Measurements from ENCODE around the gene OSM. TPM values are rescaled to one million over a fixed set of nuclear protein-coding genes. Genes with fewer than 3 reads are reported as not detected.

The OSM gene
- 100 to 1,000 TPM; 122 to 141 TPM for total RNA-seq

DNA sequence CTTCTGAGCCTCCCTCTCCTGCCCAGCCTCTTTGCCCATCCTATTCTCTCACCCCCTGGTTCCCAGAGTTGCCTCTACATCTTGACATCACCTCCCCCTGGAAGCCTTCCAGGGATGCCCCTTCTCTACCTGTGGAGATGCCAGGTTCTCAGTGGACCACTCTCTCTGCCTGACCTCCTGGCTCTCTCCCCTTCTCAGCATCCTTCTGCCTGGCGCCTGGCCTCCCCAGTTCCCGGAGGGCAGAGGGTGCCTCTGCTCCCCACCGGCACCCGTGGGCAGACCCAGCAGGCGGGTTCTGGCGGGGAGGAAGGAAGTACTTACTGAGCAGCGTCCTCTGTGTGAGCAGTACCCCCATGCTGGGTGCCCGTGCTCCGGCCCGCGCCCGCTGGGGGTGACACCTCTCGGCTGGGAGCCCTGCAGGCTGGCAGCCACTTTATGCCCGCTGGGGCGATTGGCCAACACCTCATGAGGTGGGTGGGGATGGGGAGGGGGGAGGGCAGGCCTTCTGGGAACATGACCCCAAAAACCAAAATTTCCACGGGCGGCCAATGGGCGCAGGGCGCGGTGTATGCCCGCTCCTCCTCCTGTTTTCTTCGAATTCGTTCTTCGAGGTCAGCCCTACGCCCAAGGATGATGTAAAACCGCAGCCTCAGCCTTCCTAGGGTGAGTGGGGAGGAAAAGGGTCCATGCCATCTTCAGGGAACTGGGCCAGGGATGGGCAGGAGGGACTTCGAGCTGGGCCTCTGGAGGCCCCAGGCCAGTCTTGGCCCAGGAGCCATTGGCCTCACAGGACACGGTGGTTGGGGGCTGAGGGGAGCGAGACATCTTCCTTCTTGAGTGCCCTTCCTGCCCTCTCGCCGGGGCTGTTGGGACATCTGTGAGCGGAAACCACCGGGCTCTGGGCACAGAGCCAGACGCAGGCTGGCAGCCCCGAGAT is at the start of gene OSM:
Gene OSM (minus strand): TSS at position 407 of the 937 bp plus-strand sequence. CDS start 52 bp downstream, at position 355.
- Mint-ChIP-seq H3K36me3 (peaks cover 67% of the 10 kb centered on the region), H3K4me1 (peaks cover 62% of the 10 kb centered on the region), H3K27me3 (no peaks in the 10 kb centered on the region), H3K27ac (peak within 1 kb of the TSS; percentile 97), H3K4me3 (peak within 1 kb of the TSS; percentile 98), H3K9me3 (ENCODE audit: low read depth) (no peaks in the 10 kb centered on the region)
- DNase-seq, result peak; percentile 92
- CTCF ChIA-PET, result interaction anchor here (0.9 to 2.4 kb wide), 13 partner anchors 9 to 158 kb away, joined by 3 to 9 read pairs (median 7); partner anchors contain the start of gene RNF215
- ATAC-seq, result peak; percentile 46

DNA sequence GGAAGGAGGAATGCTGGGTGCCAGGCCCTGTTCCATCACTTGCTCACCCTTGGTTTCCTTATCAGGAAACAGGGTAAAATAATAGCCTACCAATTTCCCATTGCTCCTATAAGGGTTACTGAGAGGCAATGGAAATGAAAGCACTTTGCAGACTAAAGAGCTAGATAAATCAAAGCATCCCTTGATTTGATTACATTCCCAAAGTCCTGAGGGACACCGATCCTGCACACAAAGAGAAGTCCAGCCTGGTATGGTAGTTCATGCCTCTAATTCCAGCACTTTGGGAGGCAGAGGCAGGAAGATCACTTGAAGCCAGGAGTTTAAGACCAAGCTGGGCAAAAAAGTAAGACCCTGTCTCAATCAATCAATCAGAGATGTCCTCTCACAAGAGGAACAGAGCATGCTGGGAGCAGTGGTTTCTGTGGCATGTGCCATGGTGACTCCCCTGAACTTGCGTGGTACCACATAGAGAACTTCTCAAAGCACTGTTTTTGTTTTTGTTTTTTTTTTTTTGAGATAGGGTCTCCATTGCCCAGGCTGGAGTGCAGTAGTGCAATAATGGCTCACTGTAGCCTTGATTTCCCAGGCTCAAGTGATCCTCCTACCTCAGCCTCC is 49.4 kb upstream of the OSM start:
- Mint-ChIP-seq H3K9me3 (ENCODE audit: low read depth) (no peaks in the 10 kb centered on the region), H3K27ac (no peak overlapping the region), H3K27me3 (no peaks in the 10 kb centered on the region), H3K36me3 (peaks cover 24% of the 10 kb centered on the region), H3K4me3 (no peak overlapping the region), H3K4me1 (peaks cover 74% of the 10 kb centered on the region)
- CTCF ChIA-PET, result interaction anchor here (1.2 to 2.4 kb wide), 3 partner anchors 27 to 71 kb away, joined by 4 to 15 read pairs (median 6); partner anchors contain the start of genes CASTOR1 and RNF215
- no peak for ATAC-seq
- peak; percentile 51 for DNase-seq

DNA sequence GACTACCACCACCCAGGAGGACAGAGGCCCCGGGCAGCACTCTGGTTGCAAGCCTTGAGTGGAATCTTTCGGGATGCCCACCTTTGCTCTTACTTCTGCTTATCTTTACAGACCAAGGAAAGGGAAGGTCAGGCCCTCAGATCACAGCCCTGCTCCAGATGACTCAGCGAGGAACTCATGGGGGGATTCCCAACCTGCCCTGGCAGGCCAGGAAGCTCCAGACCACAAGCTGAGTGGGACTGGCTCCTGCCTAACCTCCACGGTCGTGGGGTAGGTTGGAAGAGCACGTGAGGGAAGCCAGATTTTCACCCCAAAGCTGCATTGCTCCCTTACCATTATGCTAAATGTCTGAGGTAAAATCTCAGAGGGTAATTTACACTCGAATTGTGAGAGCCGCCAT is 48.3 kb upstream of the OSM start:
- DNase-seq (peak; percentile 62), ATAC-seq (peak; percentile 54)
- H3K4me3 Mint-ChIP-seq, result no peak overlapping the region
- no peaks in the 10 kb centered on the region for H3K27me3 Mint-ChIP-seq
- H3K9me3 Mint-ChIP-seq (ENCODE audit: low read depth), result no peaks in the 10 kb centered on the region
- CTCF ChIA-PET, result interaction anchor here (1.0 to 4.0 kb wide), 6 partner anchors 9 to 27 kb away, joined by 3 to 37 read pairs (median 10); partner anchors contain the start of genes CASTOR1 and TBC1D10A
- peak overlapping the region; percentile 59 for H3K27ac Mint-ChIP-seq
- peaks cover 83% of the 10 kb centered on the region for H3K4me1 Mint-ChIP-seq
- peaks cover 20% of the 10 kb centered on the region for H3K36me3 Mint-ChIP-seq

DNA sequence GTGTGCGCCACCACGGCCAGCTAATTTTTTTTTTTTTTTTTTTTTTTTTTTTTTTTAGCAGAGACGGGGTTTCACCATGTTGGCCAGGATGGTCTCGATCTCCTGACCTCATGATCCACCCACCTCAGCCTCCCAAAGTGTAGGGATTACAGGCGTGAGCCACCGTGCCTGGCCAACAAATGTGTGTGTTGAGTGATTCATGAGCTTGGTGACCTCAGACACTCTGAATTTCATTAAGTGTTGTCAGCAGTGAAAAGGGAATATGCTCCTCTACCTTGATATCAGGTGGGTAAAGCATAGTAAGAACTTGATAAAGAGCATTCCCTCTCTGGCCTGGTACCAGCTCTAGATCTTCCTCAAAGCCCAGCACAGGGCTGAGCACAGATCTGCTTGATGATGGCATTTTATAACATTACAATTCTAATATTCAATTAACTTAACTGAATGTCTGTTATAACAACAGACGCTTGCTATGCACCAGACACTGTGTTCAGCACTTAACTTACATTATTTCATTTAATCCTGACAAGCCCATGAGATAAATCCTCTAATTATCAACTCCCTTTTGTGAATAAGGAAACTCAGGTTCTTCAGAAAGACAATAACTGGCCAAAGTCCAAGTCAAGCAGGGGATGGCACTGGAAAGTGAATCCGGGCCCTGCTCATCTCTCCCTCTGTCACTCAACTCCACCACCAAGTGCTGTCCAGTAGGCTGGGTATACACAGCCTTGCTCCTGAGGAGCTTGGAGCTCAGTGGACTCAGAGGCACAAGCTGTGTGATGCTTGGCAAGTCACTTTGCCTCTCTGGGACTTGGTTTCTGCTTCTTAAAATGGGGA is 47.1 kb upstream of the OSM start:
- H3K27ac Mint-ChIP-seq, result peak overlapping the region; percentile 55
- no peak for ATAC-seq
- H3K4me3 Mint-ChIP-seq, result no peak overlapping the region
- peaks cover 13% of the 10 kb centered on the region for H3K36me3 Mint-ChIP-seq
- no peaks in the 10 kb centered on the region for H3K27me3 Mint-ChIP-seq
- DNase-seq, result no peak
- CTCF ChIA-PET, result interaction anchor here (0.7 to 4.0 kb wide), 11 partner anchors 8 to 112 kb away, joined by 3 to 37 read pairs (median 4); partner anchors contain the start of genes MTFP1 and TBC1D10A
- H3K4me1 Mint-ChIP-seq, result peaks cover 86% of the 10 kb centered on the region
- no peaks in the 10 kb centered on the region for H3K9me3 Mint-ChIP-seq (ENCODE audit: low read depth)

DNA sequence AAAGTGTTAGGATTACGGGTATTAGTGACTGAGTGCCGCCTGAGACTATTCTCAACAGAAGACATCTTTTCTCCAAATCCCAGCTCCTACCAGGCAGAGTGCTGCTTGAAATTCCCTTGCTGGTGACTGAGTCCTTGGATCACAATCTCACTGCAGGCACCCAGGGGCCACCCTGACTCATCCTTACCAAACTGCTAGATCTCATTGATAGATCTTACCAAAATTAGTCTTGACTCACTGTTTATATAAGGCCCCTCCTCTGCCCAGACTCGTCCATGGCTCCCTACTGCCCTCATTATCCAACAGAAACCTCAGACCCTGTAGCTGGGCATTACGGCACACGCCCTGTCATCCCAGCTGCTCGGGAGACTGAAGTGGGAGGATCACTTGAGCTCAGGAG is 45.4 kb upstream of the OSM start:
- DNase-seq, result no peak

DNA sequence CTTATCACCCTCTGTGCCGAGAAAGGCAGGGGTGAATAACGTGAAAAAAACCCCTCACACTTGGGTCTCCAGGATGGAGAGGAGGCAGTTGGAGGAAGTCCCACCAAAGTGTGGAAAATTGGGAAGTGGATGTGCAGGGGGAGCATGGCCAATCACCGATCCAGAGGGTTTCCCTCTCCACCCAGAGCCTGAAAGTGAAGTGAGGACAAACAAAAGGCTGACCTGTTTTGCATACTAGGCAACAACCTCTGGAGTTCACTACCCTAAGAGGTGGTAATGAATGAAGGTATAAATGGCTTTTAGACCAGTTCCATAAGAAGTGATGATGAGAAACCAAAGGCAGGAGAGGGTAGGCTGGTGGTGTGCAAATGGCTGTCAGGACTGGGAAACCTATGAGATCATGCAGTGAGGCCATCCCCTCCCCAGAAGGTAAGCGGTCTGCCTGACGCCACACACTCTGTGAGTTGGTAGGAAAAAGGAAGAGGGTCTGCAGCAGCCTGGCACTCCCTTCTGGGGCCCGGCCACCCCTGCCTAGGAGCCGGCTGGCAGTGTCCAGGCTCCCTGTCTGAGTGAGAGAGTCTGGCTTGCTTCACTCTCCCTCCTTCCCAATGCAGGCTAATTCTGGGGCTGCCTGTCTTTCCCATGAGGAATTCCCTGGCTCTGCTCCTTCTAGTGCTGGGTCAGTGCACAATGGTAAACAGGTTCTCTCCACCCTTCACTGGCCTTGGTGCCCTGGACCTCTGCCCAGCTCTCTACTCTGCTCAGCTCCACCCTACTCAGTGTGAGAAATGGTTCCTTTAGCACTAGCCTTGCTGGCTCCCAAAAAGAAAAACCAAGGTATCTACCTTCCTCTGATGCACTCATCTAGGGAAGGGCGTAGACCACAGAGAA is 44.5 kb upstream of the OSM start:
- H3K36me3 Mint-ChIP-seq, result peaks cover 15% of the 10 kb centered on the region
- DNase-seq (no peak), ATAC-seq (no peak)
- H3K4me3 Mint-ChIP-seq, result no peak overlapping the region
- CTCF ChIA-PET, result interaction anchor here (1.3 to 15.0 kb wide), 4 partner anchors 14 to 24 kb away, joined by 3 to 167 read pairs (median 20); partner anchors contain the start of genes CASTOR1 and TBC1D10A
- no peaks in the 10 kb centered on the region for H3K9me3 Mint-ChIP-seq (ENCODE audit: low read depth)
- peaks cover 95% of the 10 kb centered on the region for H3K4me1 Mint-ChIP-seq
- H3K27me3 Mint-ChIP-seq, result no peaks in the 10 kb centered on the region
- peak overlapping the region; percentile 60 for H3K27ac Mint-ChIP-seq

More for the DNA sequence above, 45.4 kb upstream of the OSM start:
- no peak for ATAC-seq
- Mint-ChIP-seq H3K36me3 (peaks cover 15% of the 10 kb centered on the region), H3K27me3 (no peaks in the 10 kb centered on the region), H3K9me3 (ENCODE audit: low read depth) (no peaks in the 10 kb centered on the region), H3K4me1 (peaks cover 91% of the 10 kb centered on the region), H3K4me3 (no peak overlapping the region), H3K27ac (peak overlapping the region; percentile 63)
- CTCF ChIA-PET, result interaction anchor here (1.4 to 4.0 kb wide), 3 partner anchors 10 to 24 kb away, joined by 4 to 37 read pairs (median 4); partner anchors contain the start of gene TBC1D10A

DNA sequence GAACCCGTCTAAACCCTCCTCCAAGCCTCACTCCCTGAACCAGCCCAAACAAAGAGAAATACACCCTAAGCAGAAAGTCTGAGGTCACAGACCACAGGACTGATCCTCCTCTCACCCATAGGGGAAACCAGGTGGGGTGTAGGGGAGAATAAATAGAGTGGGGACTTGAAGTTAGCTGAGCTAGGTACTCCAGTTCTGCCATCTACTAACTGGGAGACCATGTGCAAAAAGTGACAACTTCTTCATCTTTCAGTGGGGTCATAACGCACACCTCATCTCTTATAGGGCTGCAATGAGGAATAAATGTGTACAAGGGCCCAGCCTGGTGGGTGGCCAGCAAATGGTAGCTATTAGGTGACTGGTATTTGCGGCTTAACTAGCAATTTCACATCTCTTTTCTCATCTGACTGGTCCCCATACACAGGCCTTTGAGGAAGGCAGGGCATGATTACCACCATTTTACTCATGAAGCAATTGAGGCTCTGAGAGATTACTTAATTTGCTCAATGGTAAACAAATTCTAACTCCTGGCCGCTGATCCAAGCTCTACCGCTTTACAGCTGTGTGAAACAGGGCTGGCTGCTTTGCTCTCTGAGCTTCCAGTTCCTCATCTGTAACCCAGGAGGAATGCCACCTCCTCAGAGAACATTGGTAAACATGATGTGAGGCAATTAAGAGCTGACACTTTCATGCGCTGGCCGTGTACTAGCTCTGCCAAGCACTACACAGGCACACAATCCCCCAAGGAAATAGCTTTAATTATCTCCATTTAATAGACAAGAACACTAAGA is 43.5 kb upstream of the OSM start:
- peak; percentile 25 for ATAC-seq
- Mint-ChIP-seq H3K9me3 (ENCODE audit: low read depth) (no peaks in the 10 kb centered on the region), H3K36me3 (peaks cover 12% of the 10 kb centered on the region), H3K27ac (peak overlapping the region; percentile 88), H3K4me1 (peaks cover 95% of the 10 kb centered on the region), H3K4me3 (no peak overlapping the region), H3K27me3 (no peaks in the 10 kb centered on the region)
- DNase-seq, result no peak
- CTCF ChIA-PET, result interaction anchor here (1.0 to 15.0 kb wide), 4 partner anchors 14 to 25 kb away, joined by 3 to 167 read pairs (median 5); partner anchors contain the start of genes CASTOR1 and TBC1D10A

DNA sequence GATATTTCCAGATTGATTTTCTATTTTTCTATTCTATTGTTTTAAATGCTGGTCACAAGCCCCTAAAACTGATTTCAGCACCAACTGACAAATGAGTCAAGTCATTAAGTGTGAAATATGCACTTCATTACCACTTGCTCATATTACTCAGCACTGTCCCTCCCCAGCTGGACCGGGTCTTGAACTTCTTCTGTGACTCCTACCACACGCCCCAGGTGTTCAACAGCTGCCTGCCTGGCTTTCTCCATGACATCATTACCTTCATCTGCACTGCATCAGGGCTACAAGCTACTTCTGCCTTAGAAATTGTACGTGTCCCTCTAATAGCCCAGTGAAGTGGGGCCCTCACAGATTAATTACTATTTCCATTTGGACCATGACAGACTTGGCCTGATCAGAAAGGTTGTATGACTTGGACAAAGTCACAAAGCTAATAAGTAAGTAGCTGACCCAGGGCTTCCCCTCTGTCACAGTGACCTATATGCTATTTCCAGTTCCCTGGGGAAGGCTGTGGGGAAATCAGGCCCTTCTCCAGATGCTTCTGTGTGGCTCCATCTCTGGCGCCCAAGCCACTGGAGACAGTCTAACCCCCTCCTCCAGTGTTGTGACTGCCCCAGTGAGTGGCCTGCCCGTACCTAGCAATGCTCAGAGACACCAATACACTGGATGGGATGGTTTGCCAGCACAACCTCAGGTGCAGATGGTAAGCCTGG is 42.0 kb upstream of the OSM start:
- ATAC-seq (no peak), DNase-seq (no peak)
- Mint-ChIP-seq H3K4me1 (peaks cover 95% of the 10 kb centered on the region), H3K36me3 (peaks cover 20% of the 10 kb centered on the region), H3K27ac (peak overlapping the region; percentile 88), H3K27me3 (no peaks in the 10 kb centered on the region), H3K9me3 (ENCODE audit: low read depth) (no peaks in the 10 kb centered on the region), H3K4me3 (no peak overlapping the region)
- CTCF ChIA-PET, result interaction anchor here (1.3 to 15.0 kb wide), 5 partner anchors 9 to 79 kb away, joined by 4 to 167 read pairs (median 4); partner anchors contain the start of genes CASTOR1, RNF215 and TBC1D10A

DNA sequence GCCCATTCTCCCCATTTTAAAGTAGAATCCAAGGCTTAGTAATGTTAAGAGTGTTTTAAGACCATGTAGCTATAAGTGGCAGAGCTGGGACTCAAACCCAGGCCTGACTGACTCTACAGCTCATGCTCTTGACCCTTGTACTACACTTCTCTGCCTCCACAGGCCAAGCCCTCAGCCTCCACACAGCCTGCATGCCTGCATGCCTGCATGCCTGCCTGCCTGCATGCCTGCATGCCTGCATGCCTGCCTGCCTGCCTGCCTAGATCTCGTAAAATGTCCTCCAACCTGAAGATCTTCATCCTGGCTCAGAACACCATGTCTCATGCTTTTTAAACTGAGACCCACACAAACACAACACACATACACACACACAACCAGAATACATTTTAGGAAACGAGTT is 41.4 kb upstream of the OSM start:
- peaks cover 96% of the 10 kb centered on the region for H3K4me1 Mint-ChIP-seq
- H3K27ac Mint-ChIP-seq, result peak overlapping the region; percentile 88
- ATAC-seq (no peak), DNase-seq (no peak)
- peaks cover 25% of the 10 kb centered on the region for H3K36me3 Mint-ChIP-seq
- CTCF ChIA-PET, result interaction anchor here (1.1 to 15.0 kb wide), 6 partner anchors 9 to 79 kb away, joined by 3 to 167 read pairs (median 4); partner anchors contain the start of genes CASTOR1 and RNF215
- no peaks in the 10 kb centered on the region for H3K27me3 Mint-ChIP-seq
- no peak overlapping the region for H3K4me3 Mint-ChIP-seq
- H3K9me3 Mint-ChIP-seq (ENCODE audit: low read depth), result no peaks in the 10 kb centered on the region

DNA sequence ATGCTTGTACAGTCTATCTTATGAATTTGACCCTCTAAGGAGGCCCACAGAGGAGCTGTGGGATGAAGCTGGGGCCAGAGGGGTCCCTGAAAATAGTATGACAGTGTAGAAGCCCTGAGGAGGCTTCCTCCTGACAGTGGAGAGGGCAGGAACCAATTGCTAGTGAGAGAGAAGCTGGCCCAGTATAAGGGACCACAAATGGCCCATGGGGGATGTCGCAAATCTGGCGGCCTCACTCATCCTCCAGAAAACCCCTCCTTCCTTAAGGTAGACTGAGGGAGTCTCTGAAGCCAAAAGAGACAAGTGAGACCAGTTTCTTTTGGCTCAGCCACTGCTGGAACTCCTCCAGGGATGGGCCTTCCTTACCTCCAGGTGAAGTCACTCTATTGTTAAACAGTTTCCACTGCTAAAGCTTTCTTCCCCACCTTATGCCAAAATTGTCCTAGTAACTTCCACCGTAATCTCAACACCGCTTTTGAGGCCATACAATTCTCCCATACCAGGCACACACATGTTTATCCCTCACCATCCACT is 40.5 kb upstream of the OSM start:
- Mint-ChIP-seq H3K27me3 (no peaks in the 10 kb centered on the region), H3K9me3 (ENCODE audit: low read depth) (no peaks in the 10 kb centered on the region), H3K4me3 (peak overlapping the region; percentile 74), H3K4me1 (peaks cover 96% of the 10 kb centered on the region), H3K36me3 (peaks cover 25% of the 10 kb centered on the region), H3K27ac (peak overlapping the region; percentile 88)
- DNase-seq, result no peak
- no peak for ATAC-seq
- CTCF ChIA-PET, result interaction anchor here (1.0 to 15.0 kb wide), 8 partner anchors 8 to 85 kb away, joined by 3 to 167 read pairs (median 3); partner anchors contain the start of gene CASTOR1

Measured in activated CD8-positive, alpha-beta memory T cell treated with anti-CD3 and anti-CD28 coated beads, Interleukin-2, amount 10 ng/mL, durations not matched to agents 7 days and 5 days (primary cell).